Activated CD8-positive, alpha-beta memory T cell treated with anti-CD3 and anti-CD28 coated beads for 24 hours (primary cell): ENCODE results near the gene AP2A1.
"Not testable (repeated sequence)": the region's sequence is repeated elsewhere in the genome, so short reads cannot be mapped to it uniquely, and the experiment has no call there.

Experiments used
- DNase-seq: peaks from one replicate; pipeline ENCODE4 v3.0.0-alpha.2; 2020

Gene AP2A1

GRCh38 chr19:49814010-49814409, 47.2 kb downstream of the AP2A1 start:
- no peak for DNase-seq

GRCh38 chr19:49816590-49816989, 49.8 kb downstream of the AP2A1 start:
- DNase-seq, result no peak

GRCh38 chr19:49817964-49818648, 51.3 kb downstream of the AP2A1 start, which contains the start of gene MED25:
Gene MED25 (plus strand): TSS chr19:49818289. CDS start chr19:49818342, 53 bp downstream.
- DNase-seq, result peak; percentile 98

- DNase-seq, result no peak
Measured at GRCh38 chr19:49818649-49819370, 52.0 kb downstream of the AP2A1 start.

GRCh38 chr19:49819452-49820115, 52.8 kb downstream of the AP2A1 start:
- DNase-seq, result not testable (repeated sequence)

GRCh38 chr19:49820125-49820524, 53.3 kb downstream of the AP2A1 start:
- no peak for DNase-seq

GRCh38 chr19:49823472-49823871, 56.7 kb downstream of the AP2A1 start:
- DNase-seq, result no peak

- DNase-seq, result no peak
Measured at GRCh38 chr19:49824662-49825061, 57.9 kb downstream of the AP2A1 start.

- DNase-seq, result no peak
Measured at GRCh38 chr19:49827034-49827433, 60.2 kb downstream of the AP2A1 start.

GRCh38 chr19:49829200-49829599, 62.4 kb downstream of the AP2A1 start:
- no peak for DNase-seq

GRCh38 chr19:49829721-49830120, 62.9 kb downstream of the AP2A1 start:
- DNase-seq, result no peak

GRCh38 chr19:49830766-49831165, 64.0 kb downstream of the AP2A1 start:
- DNase-seq, result no peak

- no peak for DNase-seq
Measured at GRCh38 chr19:49831592-49831991, 64.8 kb downstream of the AP2A1 start.

- DNase-seq, result no peak
Measured at GRCh38 chr19:49832556-49832955, 65.8 kb downstream of the AP2A1 start.

- DNase-seq, result no peak
Measured at GRCh38 chr19:49833599-49833998, 66.8 kb downstream of the AP2A1 start.

- no peak for DNase-seq
Measured at GRCh38 chr19:49835562-49835961, 68.8 kb downstream of the AP2A1 start.

GRCh38 chr19:49836176-49837008, 69.6 kb downstream of the AP2A1 start:
- DNase-seq, result no peak

- DNase-seq, result no peak
Measured at GRCh38 chr19:49837009-49837310, 70.2 kb downstream of the AP2A1 start.

GRCh38 chr19:49837425-49837824, 70.6 kb downstream of the AP2A1 start:
- DNase-seq, result no peak

GRCh38 chr19:49838885-49839588, 72.2 kb downstream of the AP2A1 start:
- no peak for DNase-seq

- no peak for DNase-seq
Measured at GRCh38 chr19:49839713-49840112, 72.9 kb downstream of the AP2A1 start.

- DNase-seq, result no peak
Measured at GRCh38 chr19:49840321-49840720, 73.5 kb downstream of the AP2A1 start.
